Trophoblast cell (in vitro differentiated cells and primary cell): ENCODE data around the gene ANKRD12.

ENCODE experiments used
- DNase-seq, 2 donors: peaks; one replicate each; pipeline ENCODE4 v3.0.0-alpha.2; 2016
- H2AFZ ChIP-seq: 2 replicates; pipeline ENCODE4 v1.6.1; 2013; ENCODE audit warnings: low read length, moderate library complexity, mild to moderate bottlenecking; ENCODE audit not compliant: insufficient read depth, poor library complexity
- H2AK5ac ChIP-seq: 2 replicates; pipeline ENCODE4 v1.6.1; 2013; ENCODE audit warnings: mild to moderate bottlenecking, low read length
- H2BK120ac ChIP-seq: 2 replicates; pipeline ENCODE4 v1.6.1; 2013; ENCODE audit warnings: low read length, mild to moderate bottlenecking, moderate library complexity; ENCODE audit not compliant: insufficient read depth, poor library complexity
- H2BK12ac ChIP-seq: 2 replicates; pipeline ENCODE4 v1.6.1; 2013; ENCODE audit warnings: mild to moderate bottlenecking, low read length, moderate library complexity
- H2BK5ac ChIP-seq: 2 replicates; pipeline ENCODE4 v1.6.1; 2013; ENCODE audit warnings: low read length, low read depth, moderate library complexity, mild to moderate bottlenecking; ENCODE audit not compliant: poor library complexity
- H3K14ac ChIP-seq: 2 replicates; pipeline ENCODE4 v1.6.1; 2013; ENCODE audit warnings: mild to moderate bottlenecking, low read length
- H3K18ac ChIP-seq: 2 replicates; pipeline ENCODE4 v1.6.1; 2013; ENCODE audit warnings: mild to moderate bottlenecking, low read length
- H3K23ac ChIP-seq: 2 replicates; pipeline ENCODE4 v1.6.1; 2013; ENCODE audit warnings: low read length
- H3K27ac ChIP-seq: 2 replicates; pipeline ENCODE4 v1.5.1; 2013; ENCODE audit warnings: low read depth, mild to moderate bottlenecking, inconsistent platforms, low read length, moderate library complexity
- H3K27me3 ChIP-seq: 2 replicates; pipeline ENCODE4 v1.6.1; 2013; ENCODE audit warnings: inconsistent platforms, mild to moderate bottlenecking, low read length, moderate library complexity; ENCODE audit not compliant: insufficient read depth
- H3K36me3 ChIP-seq, 2 experiments: 1 replicate in 1 of 2; 2 replicates in 1 of 2; pipeline ENCODE4 v1.6.1; 2013; ENCODE audit warnings: low read length in 2 of 2, mild to moderate bottlenecking in 2 of 2, moderate library complexity in 1 of 2; ENCODE audit not compliant: insufficient read depth in 2 of 2, control insufficient read depth in 1 of 2
- H3K4ac ChIP-seq: 2 replicates; pipeline ENCODE4 v1.6.1; 2013; ENCODE audit warnings: low read depth, mild to moderate bottlenecking, low read length, moderate library complexity
- H3K4me1 ChIP-seq, 2 experiments: 1 replicate in 1 of 2; 2 replicates in 1 of 2; pipeline ENCODE4 v1.6.1; 2013; ENCODE audit warnings: low read length in 2 of 2, mild to moderate bottlenecking in 2 of 2, moderate library complexity in 1 of 2; ENCODE audit not compliant: insufficient read depth in 2 of 2, control insufficient read depth in 1 of 2
- H3K4me2 ChIP-seq: 2 replicates; pipeline ENCODE4 v1.6.1; 2013; ENCODE audit warnings: inconsistent platforms, mild to moderate bottlenecking, low read length, moderate library complexity
- H3K4me3 ChIP-seq: 2 replicates; pipeline ENCODE4 v1.5.1; 2013; ENCODE audit warnings: mild to moderate bottlenecking, low read depth, low read length, inconsistent platforms
- H3K79me1 ChIP-seq: one replicate; pipeline ENCODE4 v1.6.1; 2013; ENCODE audit warnings: low read length
- H3K79me2 ChIP-seq: 2 replicates; pipeline ENCODE4 v1.6.1; 2013; ENCODE audit warnings: low read length, mild to moderate bottlenecking; ENCODE audit not compliant: control insufficient read depth, insufficient read depth, poor library complexity
- H3K9ac ChIP-seq: 2 replicates; pipeline ENCODE4 v1.6.1; 2013; ENCODE audit warnings: mild to moderate bottlenecking, low read length
- H3K9me3 ChIP-seq: 2 replicates; pipeline ENCODE4 v1.6.1; 2013; ENCODE audit warnings: low read depth, mild to moderate bottlenecking, control low read depth, inconsistent platforms, low read length; ENCODE audit not compliant: insufficient read depth
- H4K12ac ChIP-seq: 2 replicates; pipeline ENCODE4 v1.6.1; 2013; ENCODE audit warnings: low read depth, mild to moderate bottlenecking, low read length, moderate library complexity
- H4K8ac ChIP-seq: 2 replicates; pipeline ENCODE4 v1.6.1; 2013; ENCODE audit warnings: low read depth, mild to moderate bottlenecking, low read length, moderate library complexity
- H4K91ac ChIP-seq: one replicate; pipeline ENCODE4 v1.6.1; 2013; ENCODE audit warnings: low read depth, mild to moderate bottlenecking, low read length, moderate library complexity
- WGBS: extraction: QIAGEN DNeasy Blood & Tissue Kit; methylation state at CpG from one replicate; pipeline ENCODE4 v1.1.7; 2013; ENCODE audit warnings: missing lambda C conversion rate; ENCODE audit not compliant: insufficient read length, insufficient coverage; ENCODE audit errors: extremely low coverage; 5-methylcytosine and 5-hydroxymethylcytosine counted together

The ANKRD12 gene

GRCh38 chr18:9325716-9326115, 189.1 kb downstream of the ANKRD12 start:
- no peak for DNase-seq
- Histone ChIP-seq H3K79me1 (no peaks in the 10 kb centered on the region), H2BK5ac (no peak overlapping the region), H3K27ac (no peak overlapping the region), H4K12ac (no peak overlapping the region), H4K91ac (no peak overlapping the region), H2BK12ac (no peak overlapping the region), H2AK5ac (no peak overlapping the region), H3K9me3 (no peaks in the 10 kb centered on the region), H2AFZ (no peak overlapping the region), H3K9ac (no peak overlapping the region), H3K4ac (no peak overlapping the region), H3K18ac (no peak overlapping the region), H4K8ac (no peak overlapping the region), H3K4me2 (no peak overlapping the region), H3K79me2 (no peaks in the 10 kb centered on the region), H2BK120ac (no peak overlapping the region), H3K23ac (no peak overlapping the region), H3K36me3 (no peaks in the 10 kb centered on the region), H3K14ac (no peak overlapping the region), H3K4me3 (no peak overlapping the region), H3K27me3 (no peaks in the 10 kb centered on the region), H3K4me1 (no peaks in the 10 kb centered on the region)
- no CpG with 5 or more reads among the region's 2 CpGs for WGBS

GRCh38 chr18:9328776-9329175, 192.2 kb downstream of the ANKRD12 start:
- H2BK120ac ChIP-seq, result no peak overlapping the region
- no peak overlapping the region for H2BK5ac ChIP-seq
- no peak overlapping the region for H2BK12ac ChIP-seq
- no peak overlapping the region for H4K8ac ChIP-seq
- no peak overlapping the region for H3K9ac ChIP-seq
- DNase-seq, result no peak
- H3K27me3 ChIP-seq, result no peaks in the 10 kb centered on the region
- no CpG with 5 or more reads among the region's 2 CpGs for WGBS
- no peaks in the 10 kb centered on the region for H3K9me3 ChIP-seq
- no peaks in the 10 kb centered on the region for H3K4me1 ChIP-seq
- H3K18ac ChIP-seq, result no peak overlapping the region
- H2AFZ ChIP-seq, result no peak overlapping the region
- no peak overlapping the region for H4K91ac ChIP-seq
- H4K12ac ChIP-seq, result no peak overlapping the region
- no peak overlapping the region for H3K14ac ChIP-seq
- H3K4ac ChIP-seq, result no peak overlapping the region
- H3K27ac ChIP-seq, result no peak overlapping the region
- no peak overlapping the region for H2AK5ac ChIP-seq
- H3K23ac ChIP-seq, result no peak overlapping the region
- H3K79me2 ChIP-seq, result no peaks in the 10 kb centered on the region
- no peak overlapping the region for H3K4me2 ChIP-seq
- H3K36me3 ChIP-seq, result no peaks in the 10 kb centered on the region
- H3K4me3 ChIP-seq, result no peak overlapping the region
- H3K79me1 ChIP-seq, result no peaks in the 10 kb centered on the region

DNA sequence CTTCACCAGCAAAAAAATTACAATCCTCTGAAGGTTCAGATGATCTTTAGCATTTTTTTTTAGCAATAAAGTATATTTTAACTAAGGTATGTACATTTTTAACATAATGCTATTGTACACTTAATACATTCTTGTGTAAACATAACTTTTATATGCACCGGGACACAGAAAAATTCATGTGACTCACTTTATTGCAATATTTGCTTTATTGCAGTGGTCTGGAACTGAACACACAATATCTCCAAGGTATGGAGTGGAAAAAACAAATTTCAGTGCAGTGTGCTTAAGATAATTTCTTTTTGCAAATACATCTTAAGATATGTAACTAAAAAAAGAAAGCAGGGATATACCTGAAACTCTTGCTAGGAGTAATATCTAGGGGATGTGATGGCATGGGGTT, 192.9 kb downstream of the ANKRD12 start:
- H2AK5ac ChIP-seq, result no peak overlapping the region
- H3K79me2 ChIP-seq, result no peaks in the 10 kb centered on the region
- no peak overlapping the region for H3K23ac ChIP-seq
- no peaks in the 10 kb centered on the region for H3K36me3 ChIP-seq
- no peak overlapping the region for H3K9ac ChIP-seq
- no peak overlapping the region for H3K14ac ChIP-seq
- H4K12ac ChIP-seq, result no peak overlapping the region
- DNase-seq, result no peak
- H3K27me3 ChIP-seq, result no peaks in the 10 kb centered on the region
- no peaks in the 10 kb centered on the region for H3K4me1 ChIP-seq
- WGBS, result no CpG with 5 or more reads among the region's 1 CpG
- H4K91ac ChIP-seq, result no peak overlapping the region
- H2BK5ac ChIP-seq, result no peak overlapping the region
- H2BK12ac ChIP-seq, result no peak overlapping the region
- no peaks in the 10 kb centered on the region for H3K9me3 ChIP-seq
- no peak overlapping the region for H3K18ac ChIP-seq
- H3K4me3 ChIP-seq, result no peak overlapping the region
- H4K8ac ChIP-seq, result no peak overlapping the region
- no peak overlapping the region for H2AFZ ChIP-seq
- H2BK120ac ChIP-seq, result no peak overlapping the region
- H3K79me1 ChIP-seq, result no peaks in the 10 kb centered on the region
- H3K4me2 ChIP-seq, result no peak overlapping the region
- H3K27ac ChIP-seq, result no peak overlapping the region
- H3K4ac ChIP-seq, result no peak overlapping the region

DNA sequence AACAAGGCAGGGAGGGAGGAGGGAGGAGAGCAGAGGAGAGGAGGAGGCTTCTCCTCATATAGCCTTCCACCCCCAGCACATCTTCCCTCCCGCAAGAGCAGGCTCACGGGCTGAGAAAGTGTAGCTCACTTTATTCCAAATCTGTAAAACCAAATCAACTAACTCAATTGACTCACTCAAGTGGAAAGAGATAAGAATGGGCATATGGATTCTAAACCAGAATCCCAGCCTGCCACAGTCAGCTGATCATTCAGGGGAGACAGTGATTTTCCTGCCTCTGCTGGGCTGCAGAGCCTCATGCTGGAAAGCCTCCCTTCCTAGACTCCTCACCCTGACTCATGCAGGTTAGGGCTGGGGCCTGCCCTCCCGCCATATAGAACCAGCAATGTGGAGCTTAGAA, 193.8 kb downstream of the ANKRD12 start:
- Histone ChIP-seq H3K27ac (no peak overlapping the region), H3K4me2 (no peak overlapping the region)
- WGBS, result no CpG with 5 or more reads among the region's 3 CpGs

More for the DNA sequence above, 193.8 kb downstream of the ANKRD12 start:
- Histone ChIP-seq H2BK12ac (no peak overlapping the region), H3K79me1 (peaks cover 6% of the 10 kb centered on the region), H3K4me3 (no peak overlapping the region), H2AFZ (no peak overlapping the region), H4K12ac (no peak overlapping the region), H3K27me3 (no peaks in the 10 kb centered on the region), H3K79me2 (peaks cover 5% of the 10 kb centered on the region), H3K4ac (no peak overlapping the region), H4K8ac (no peak overlapping the region), H3K4me1 (no peaks in the 10 kb centered on the region), H3K9ac (no peak overlapping the region), H3K9me3 (no peaks in the 10 kb centered on the region), H2AK5ac (no peak overlapping the region), H3K23ac (no peak overlapping the region), H4K91ac (no peak overlapping the region), H2BK5ac (no peak overlapping the region), H3K18ac (no peak overlapping the region), H2BK120ac (no peak overlapping the region), H3K36me3 (no peaks in the 10 kb centered on the region), H3K14ac (no peak overlapping the region)
- DNase-seq, result no peak
